ENCODE data around the gene HOXA10.

DNA sequence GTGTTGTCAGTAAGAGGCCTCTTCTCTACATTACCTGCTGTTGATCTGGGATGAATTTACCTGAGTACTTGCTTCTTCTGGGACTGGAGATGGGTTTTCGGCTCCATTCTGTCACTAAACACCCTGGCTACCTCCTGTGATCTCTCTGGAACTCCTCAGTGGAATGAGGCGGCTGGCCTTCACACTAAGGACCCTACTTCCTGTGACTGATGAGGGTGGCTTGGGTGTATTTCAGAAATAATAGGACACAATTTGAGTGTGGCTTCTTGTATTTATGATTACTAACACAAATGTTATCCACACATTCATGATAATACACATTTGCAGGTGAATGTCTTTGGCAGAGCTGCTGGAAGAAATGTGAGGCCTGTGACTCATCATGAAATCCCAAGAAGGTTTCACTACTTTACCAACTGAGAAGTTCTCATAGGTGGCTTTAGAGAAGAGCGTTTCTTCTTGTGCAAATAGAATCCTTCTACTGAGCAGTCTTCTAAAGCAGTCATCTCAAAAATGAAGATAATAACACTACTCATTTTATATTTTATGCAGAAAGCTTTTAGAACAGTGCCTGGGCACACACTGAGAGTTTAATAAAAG lies 47.2 kb upstream of the HOXA10 start:
- TF ChIP-seq, protein P1, sequence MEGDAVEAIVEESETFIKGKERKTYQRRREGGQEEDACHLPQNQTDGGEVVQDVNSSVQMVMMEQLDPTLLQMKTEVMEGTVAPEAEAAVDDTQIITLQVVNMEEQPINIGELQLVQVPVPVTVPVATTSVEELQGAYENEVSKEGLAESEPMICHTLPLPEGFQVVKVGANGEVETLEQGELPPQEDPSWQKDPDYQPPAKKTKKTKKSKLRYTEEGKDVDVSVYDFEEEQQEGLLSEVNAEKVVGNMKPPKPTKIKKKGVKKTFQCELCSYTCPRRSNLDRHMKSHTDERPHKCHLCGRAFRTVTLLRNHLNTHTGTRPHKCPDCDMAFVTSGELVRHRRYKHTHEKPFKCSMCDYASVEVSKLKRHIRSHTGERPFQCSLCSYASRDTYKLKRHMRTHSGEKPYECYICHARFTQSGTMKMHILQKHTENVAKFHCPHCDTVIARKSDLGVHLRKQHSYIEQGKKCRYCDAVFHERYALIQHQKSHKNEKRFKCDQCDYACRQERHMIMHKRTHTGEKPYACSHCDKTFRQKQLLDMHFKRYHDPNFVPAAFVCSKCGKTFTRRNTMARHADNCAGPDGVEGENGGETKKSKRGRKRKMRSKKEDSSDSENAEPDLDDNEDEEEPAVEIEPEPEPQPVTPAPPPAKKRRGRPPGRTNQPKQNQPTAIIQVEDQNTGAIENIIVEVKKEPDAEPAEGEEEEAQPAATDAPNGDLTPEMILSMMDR (IDR thresholded peaks at IDR 0.05 in 2 of 3, conservative IDR thresholded peaks at IDR 0.05 in 1 of 3; ENCODE audit: borderline replicate concordance in 1 of 3, insufficient read depth in 1 of 3, low read depth in 2 of 3, low read length in 2 of 3) = no peak
- TF ChIP-seq, protein P2, sequence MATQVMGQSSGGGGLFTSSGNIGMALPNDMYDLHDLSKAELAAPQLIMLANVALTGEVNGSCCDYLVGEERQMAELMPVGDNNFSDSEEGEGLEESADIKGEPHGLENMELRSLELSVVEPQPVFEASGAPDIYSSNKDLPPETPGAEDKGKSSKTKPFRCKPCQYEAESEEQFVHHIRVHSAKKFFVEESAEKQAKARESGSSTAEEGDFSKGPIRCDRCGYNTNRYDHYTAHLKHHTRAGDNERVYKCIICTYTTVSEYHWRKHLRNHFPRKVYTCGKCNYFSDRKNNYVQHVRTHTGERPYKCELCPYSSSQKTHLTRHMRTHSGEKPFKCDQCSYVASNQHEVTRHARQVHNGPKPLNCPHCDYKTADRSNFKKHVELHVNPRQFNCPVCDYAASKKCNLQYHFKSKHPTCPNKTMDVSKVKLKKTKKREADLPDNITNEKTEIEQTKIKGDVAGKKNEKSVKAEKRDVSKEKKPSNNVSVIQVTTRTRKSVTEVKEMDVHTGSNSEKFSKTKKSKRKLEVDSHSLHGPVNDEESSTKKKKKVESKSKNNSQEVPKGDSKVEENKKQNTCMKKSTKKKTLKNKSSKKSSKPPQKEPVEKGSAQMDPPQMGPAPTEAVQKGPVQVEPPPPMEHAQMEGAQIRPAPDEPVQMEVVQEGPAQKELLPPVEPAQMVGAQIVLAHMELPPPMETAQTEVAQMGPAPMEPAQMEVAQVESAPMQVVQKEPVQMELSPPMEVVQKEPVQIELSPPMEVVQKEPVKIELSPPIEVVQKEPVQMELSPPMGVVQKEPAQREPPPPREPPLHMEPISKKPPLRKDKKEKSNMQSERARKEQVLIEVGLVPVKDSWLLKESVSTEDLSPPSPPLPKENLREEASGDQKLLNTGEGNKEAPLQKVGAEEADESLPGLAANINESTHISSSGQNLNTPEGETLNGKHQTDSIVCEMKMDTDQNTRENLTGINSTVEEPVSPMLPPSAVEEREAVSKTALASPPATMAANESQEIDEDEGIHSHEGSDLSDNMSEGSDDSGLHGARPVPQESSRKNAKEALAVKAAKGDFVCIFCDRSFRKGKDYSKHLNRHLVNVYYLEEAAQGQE (IDR thresholded peaks at IDR 0.05; ENCODE audit: low read depth) = no peak
